Activated CD8-positive, alpha-beta T cell treated with anti-CD3 and anti-CD28 coated beads, Interleukin-2, amount 10 ng/mL, durations not matched to agents 7 days and 5 days (primary cell): ENCODE results near the gene CCDC12. TPM values are rescaled to one million over a fixed set of nuclear protein-coding genes. Genes with fewer than 3 reads are reported as not detected.

Experiments
- ATAC-seq: fragments of 150-1000 bp; cut with Tn5 transposase; one replicate; pipeline ENCODE4 v1.10.0; 2021; ENCODE audit warnings: moderate library complexity
- CTCF ChIA-PET: fragments of 350-600 bp; sonication (Branson Sonifier 250); formaldehyde crosslinking; loops from one replicate; lab custom pipeline; 2021; ENCODE audit warnings: antibody characterized with exemption; lab: Charles Lee
- POLR2A ChIA-PET: fragments of 350-600 bp; sonication (Branson Sonifier 250); formaldehyde crosslinking; loops from one replicate; lab custom pipeline; 2021; ENCODE audit warnings: antibody characterized with exemption; lab: Charles Lee
- DNase-seq: peaks from one replicate; pipeline ENCODE4 v3.0.0-alpha.2; 2020
- H3K27ac Mint-ChIP-seq: one replicate; pipeline ENCODE4 v1.8.0; 2021; ENCODE audit warnings: mild to moderate bottlenecking, mixed read lengths
- H3K27me3 Mint-ChIP-seq: one replicate; pipeline ENCODE4 v1.8.0; 2021; ENCODE audit warnings: low read depth, mixed read lengths
- H3K36me3 Mint-ChIP-seq: one replicate; pipeline ENCODE4 v1.8.0; 2021; ENCODE audit warnings: low read depth, mixed read lengths
- H3K4me1 Mint-ChIP-seq: one replicate; pipeline ENCODE4 v1.8.0; 2021; ENCODE audit warnings: low read depth, mixed read lengths
- H3K4me3 Mint-ChIP-seq: one replicate; pipeline ENCODE4 v1.8.0; 2021; ENCODE audit warnings: mild to moderate bottlenecking, mixed read lengths
- H3K9me3 Mint-ChIP-seq: one replicate; pipeline ENCODE4 v1.8.0; 2022; ENCODE audit warnings: mixed read lengths; ENCODE audit not compliant: insufficient read depth
- total RNA-seq, 2 experiments: library from RNA; stranded (reverse); gene quantifications; one replicate each; pipeline ENCODE4 v1.2.3, GENCODE V29; 2021

CCDC12 gene
- total RNA-seq, 2 experiments from 2014 or later = 59.4 to 62.2 TPM

DNA sequence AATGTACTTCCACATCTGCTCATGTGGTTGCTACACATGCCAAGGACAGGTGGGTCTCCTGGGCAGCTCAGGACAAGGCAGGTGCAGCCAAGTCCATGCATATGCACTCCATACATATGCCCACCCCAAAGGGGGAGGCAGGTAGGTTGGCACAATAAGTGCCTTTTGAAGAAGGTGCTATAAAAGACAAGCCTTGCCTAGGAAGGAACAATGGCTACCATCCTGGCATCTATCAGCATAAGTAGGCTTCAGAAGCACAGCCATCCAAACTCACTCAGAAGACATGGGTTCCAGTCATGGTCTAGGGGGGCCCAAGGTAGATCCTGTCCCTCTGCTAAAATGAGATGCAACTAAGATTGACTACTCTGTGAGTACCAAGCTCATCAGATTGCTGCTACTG, 37.5 kb upstream of the CCDC12 start:
- Mint-ChIP-seq H3K4me3 (no peak overlapping the region), H3K9me3 (no peaks in the 10 kb centered on the region), H3K36me3 (peaks cover 51% of the 10 kb centered on the region), H3K27me3 (no peaks in the 10 kb centered on the region), H3K27ac (peak overlapping the region; percentile 23), H3K4me1 (peaks cover 74% of the 10 kb centered on the region)
- POLR2A ChIA-PET = no interaction called here
- DNase-seq (no peak), ATAC-seq (no peak)
- CTCF ChIA-PET = interaction anchor here (0.9 kb wide), 1 partner anchor 21 kb away, joined by 3 read pairs; no protein-coding TSS in a partner anchor

DNA sequence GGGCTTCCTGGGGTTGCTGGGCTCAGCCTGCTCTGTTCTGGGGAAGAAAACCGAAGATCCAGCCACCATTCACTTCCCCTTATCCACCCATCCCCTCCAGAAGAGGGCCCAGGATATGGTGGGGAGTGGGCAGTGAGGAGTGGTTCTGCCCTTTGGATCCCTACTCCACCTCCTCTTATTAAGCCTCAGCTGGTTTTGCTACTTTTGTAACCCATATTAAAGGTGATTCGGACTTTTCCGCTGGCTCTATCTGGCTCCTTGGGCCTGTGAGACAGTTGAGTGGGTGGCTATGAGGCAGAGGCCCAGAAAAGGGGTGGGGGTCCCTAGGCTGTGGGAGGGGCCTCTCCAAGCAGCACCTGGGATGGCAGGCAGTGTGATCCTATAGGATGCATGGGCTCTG, 36.7 kb upstream of the CCDC12 start:
- DNase-seq (no peak), ATAC-seq (no peak)
- Mint-ChIP-seq H3K27ac (peak overlapping the region; percentile 31), H3K4me1 (peaks cover 70% of the 10 kb centered on the region), H3K27me3 (no peaks in the 10 kb centered on the region), H3K9me3 (no peaks in the 10 kb centered on the region), H3K4me3 (no peak overlapping the region), H3K36me3 (peaks cover 50% of the 10 kb centered on the region)
- ChIA-PET CTCF (interaction anchor here (1.1 kb wide), 1 partner anchor 26 kb away, joined by 4 read pairs; no protein-coding TSS in a partner anchor), POLR2A (no interaction called here)

DNA sequence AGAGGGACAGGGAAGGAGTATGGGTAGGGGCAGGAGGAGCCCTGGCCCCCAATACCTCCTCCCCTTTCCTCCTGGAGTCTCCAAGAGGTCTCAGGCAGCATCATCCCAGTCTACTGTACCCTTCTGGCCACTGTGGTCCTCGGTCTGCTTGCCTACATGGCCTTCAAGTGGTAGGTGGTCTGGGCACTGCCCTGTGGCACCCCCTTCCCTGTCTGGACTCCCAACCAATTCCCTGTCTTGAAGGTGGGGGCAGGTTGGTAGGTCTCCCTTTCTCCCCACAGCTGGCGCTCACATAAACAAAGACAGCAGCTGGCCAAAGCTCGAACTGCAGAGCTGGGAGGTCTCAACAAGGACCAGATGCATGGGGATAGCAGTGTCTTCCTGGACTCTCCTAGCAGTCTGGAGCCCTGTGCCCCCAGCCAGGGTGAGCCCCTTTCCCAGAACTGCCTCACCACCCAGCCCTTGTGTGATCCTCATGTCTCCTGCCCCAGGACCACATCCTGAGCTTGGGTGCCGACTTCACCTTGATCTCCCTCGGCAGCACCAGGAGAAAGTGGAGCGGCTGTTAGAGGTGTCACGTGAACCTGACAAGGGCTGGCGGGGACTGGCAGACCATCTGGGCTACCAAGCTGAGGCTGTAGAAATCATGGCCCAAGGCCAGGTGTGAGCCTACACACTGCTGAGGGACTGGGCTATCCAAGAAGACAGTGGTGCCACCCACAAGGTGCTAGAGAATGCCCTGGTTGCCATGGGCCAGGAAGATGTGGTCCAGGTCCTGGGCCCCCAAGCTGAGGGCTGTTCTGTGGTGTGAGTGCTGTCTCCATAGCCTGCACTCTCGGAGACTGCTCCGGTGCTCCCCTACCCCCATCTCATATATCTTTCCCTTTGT, 36.0 kb upstream of the CCDC12 start:
- ChIA-PET POLR2A (no interaction called here), CTCF (interaction anchor here (1.1 kb wide), 1 partner anchor 25 kb away, joined by 4 read pairs; no protein-coding TSS in a partner anchor)
- Mint-ChIP-seq H3K27me3 (no peaks in the 10 kb centered on the region), H3K36me3 (peaks cover 46% of the 10 kb centered on the region), H3K4me3 (no peak overlapping the region), H3K27ac (peak overlapping the region; percentile 31), H3K9me3 (no peaks in the 10 kb centered on the region), H3K4me1 (peaks cover 67% of the 10 kb centered on the region)
- ATAC-seq (no peak), DNase-seq (no peak)

DNA sequence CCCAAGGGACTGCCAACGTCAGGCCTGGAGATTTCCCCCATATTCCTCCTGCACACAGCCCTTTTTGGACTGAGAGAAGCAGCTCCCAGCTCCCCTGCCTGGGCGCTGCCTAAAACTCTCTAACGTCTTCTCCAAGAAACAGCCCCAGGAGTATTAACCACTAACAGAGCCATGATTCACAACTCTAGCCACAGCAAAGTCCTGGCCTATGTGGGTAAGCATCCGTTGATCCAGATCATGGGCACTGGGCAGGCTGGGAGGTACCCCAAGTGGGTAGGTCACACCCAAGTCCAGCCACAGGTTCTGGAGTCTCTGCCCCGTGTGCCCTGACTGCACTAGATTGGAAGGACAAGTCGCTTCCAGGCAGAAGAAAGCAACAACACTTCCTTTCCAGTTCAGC, 34.8 kb upstream of the CCDC12 start:
- H3K4me1 Mint-ChIP-seq = peaks cover 54% of the 10 kb centered on the region
- no peak overlapping the region for H3K4me3 Mint-ChIP-seq
- peaks cover 46% of the 10 kb centered on the region for H3K36me3 Mint-ChIP-seq
- H3K9me3 Mint-ChIP-seq = no peaks in the 10 kb centered on the region
- no peaks in the 10 kb centered on the region for H3K27me3 Mint-ChIP-seq
- ATAC-seq (no peak), DNase-seq (no peak)
- POLR2A ChIA-PET = interaction anchor here (0.6 to 1.3 kb wide), 2 partner anchors 13 to 31 kb away, joined by 3 read pairs; no protein-coding TSS in a partner anchor
- CTCF ChIA-PET = no interaction called here
- H3K27ac Mint-ChIP-seq = no peak overlapping the region

DNA sequence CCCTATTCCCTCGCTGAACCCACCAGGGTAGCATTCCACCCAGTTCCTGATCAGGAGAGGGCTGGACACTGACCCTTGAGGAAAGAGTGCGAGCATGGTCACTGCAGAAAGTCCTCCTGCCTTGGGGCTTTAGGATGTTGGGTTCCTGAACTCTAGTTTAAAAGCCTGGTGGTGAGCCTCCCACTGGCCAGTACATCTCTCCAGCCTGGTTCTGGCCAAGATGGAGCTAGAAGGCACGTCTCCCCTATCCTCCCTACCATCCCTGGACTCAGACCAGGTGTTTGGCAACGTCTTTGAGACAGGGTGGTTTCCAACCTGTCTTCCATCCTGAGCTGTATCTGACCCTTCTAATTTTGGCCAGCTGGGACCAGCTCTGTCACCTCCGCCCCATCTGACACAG, 34.4 kb upstream of the CCDC12 start:
- ChIA-PET CTCF (interaction anchor here (0.7 to 0.9 kb wide), 2 partner anchors 12 to 13 kb away, joined by 3 read pairs; no protein-coding TSS in a partner anchor), POLR2A (interaction anchor here (0.6 to 1.3 kb wide), 2 partner anchors 13 to 31 kb away, joined by 3 read pairs; no protein-coding TSS in a partner anchor)
- Mint-ChIP-seq H3K27ac (peak overlapping the region; percentile 51), H3K9me3 (no peaks in the 10 kb centered on the region), H3K27me3 (no peaks in the 10 kb centered on the region), H3K36me3 (peaks cover 48% of the 10 kb centered on the region), H3K4me3 (no peak overlapping the region), H3K4me1 (peaks cover 50% of the 10 kb centered on the region)
- ATAC-seq = no peak
- no peak for DNase-seq

DNA sequence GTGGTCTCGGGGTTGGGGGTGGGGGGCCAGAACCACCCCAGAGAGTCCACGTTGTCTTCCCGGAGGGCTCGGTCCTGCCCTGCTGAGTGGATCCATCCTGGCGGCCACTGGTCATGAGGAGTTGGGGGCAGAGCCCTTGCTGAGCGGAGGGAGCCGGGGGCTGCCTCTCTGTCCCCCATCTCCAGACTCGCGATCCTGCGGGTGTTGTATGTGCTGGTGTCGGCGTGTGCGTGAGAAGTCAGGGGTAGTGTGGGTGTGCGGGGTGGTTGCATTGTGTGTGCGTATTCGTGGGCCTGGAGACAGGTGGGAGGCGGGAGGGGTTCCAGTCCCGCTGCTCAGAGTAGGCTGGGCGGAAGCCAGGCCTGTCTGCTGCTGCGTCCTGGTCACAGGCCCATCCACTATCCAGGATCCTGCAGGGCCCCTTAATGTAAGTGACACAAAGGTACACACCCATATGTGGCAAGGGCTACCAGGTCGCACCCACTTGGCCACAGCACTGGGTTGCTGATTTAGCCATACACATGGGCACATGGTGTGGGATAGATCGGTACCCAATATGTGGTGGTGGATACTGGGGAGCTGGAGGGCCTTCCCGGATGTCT, 33.7 kb upstream of the CCDC12 start:
- Mint-ChIP-seq H3K4me3 (peak overlapping the region; percentile 57), H3K9me3 (no peaks in the 10 kb centered on the region), H3K27ac (peak overlapping the region; percentile 75), H3K27me3 (no peaks in the 10 kb centered on the region), H3K4me1 (peaks cover 45% of the 10 kb centered on the region), H3K36me3 (peaks cover 52% of the 10 kb centered on the region)
- CTCF ChIA-PET = interaction anchor here (0.6 to 0.9 kb wide), 4 partner anchors 11 to 1220 kb away, joined by 3 to 4 read pairs (median 3); no protein-coding TSS in a partner anchor
- no peak for ATAC-seq
- POLR2A ChIA-PET = interaction anchor here (0.8 kb wide), 1 partner anchor 26 kb away, joined by 3 read pairs; no protein-coding TSS in a partner anchor
- DNase-seq = no peak

DNA sequence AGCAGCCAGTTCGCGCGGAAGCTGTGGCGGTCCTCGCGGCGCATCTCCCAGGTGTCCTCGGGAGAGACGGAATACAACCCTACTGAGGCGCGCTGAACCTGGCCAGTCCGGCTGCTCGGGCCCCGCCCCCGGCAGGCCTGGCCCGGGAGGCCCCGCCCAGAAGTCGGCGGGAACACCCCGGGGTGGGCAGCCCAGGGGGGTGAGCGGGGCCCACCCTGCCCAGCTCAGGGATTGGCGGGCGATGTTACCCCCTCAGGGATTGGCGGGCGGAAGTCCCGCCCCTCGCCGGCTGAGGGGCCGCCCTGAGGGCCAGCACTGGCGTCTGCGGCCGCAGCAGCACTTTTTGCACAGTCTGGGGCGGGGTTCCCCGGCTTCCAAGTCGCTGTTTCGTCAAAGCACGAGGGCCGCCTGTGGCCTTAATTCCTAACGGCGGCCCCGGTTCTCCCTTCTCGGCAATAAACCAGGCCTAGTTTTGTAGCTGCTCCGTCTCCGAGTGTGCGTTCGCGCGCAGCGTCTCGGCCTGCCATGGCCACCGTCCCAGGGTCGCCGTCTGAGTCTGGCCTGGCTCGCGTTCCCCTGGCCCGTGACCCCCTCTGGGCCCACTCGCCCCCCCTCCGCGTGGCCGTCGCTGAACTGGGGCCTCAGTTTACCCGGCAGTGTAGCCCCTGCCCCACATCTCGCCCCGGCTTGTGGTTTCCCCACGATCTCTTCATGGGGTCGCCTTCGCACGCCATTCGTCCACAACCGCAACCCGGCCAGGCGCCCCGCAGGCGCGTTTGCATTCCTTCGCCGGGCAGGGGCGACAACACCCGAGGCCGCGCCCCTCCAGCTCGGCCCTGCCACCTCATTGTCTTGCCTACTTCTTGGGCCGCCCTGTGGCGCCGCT, 32.9 kb upstream of the CCDC12 start:
- H3K4me1 Mint-ChIP-seq = peaks cover 39% of the 10 kb centered on the region
- H3K36me3 Mint-ChIP-seq = peaks cover 52% of the 10 kb centered on the region
- ChIA-PET CTCF (interaction anchor here (0.6 to 1.0 kb wide), 3 partner anchors 11 to 1220 kb away, joined by 3 to 5 read pairs (median 4); no protein-coding TSS in a partner anchor), POLR2A (interaction anchor here (0.5 to 1.4 kb wide), 4 partner anchors 21 to 1896 kb away, joined by 3 to 4 read pairs (median 3); partner anchors contain the start of gene NBEAL2)
- no peaks in the 10 kb centered on the region for H3K9me3 Mint-ChIP-seq
- H3K27ac Mint-ChIP-seq = peak overlapping the region; percentile 75
- ATAC-seq (peak; percentile 89), DNase-seq (peak; percentile 85)
- peak overlapping the region; percentile 57 for H3K4me3 Mint-ChIP-seq
- no peaks in the 10 kb centered on the region for H3K27me3 Mint-ChIP-seq

DNA sequence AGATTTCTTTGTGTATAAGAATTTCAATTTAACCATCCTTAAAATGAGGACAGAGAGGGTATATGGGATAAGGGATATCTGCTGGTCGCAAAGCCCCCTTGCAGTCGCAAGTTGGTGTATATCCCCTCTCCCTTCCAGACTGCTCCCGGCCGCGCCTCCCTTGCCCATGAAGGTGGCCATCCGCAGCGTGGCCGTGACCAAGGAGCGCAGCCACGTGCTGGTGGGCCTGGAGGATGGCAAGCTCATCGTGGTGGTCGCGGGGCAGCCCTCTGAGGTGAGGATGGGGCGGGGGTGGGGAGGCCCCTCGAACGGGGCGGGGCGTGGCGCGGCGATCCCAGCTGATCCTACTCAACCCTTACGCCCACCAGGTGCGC, 32.3 kb upstream of the CCDC12 start:
- Mint-ChIP-seq H3K4me1 (peaks cover 36% of the 10 kb centered on the region), H3K9me3 (no peaks in the 10 kb centered on the region), H3K27me3 (no peaks in the 10 kb centered on the region), H3K36me3 (peaks cover 49% of the 10 kb centered on the region), H3K4me3 (peak overlapping the region; percentile 23), H3K27ac (no peak overlapping the region)
- ChIA-PET POLR2A (interaction anchor here (0.5 to 1.4 kb wide), 3 partner anchors 22 to 1895 kb away, joined by 3 to 4 read pairs (median 3); partner anchors contain the start of gene NBEAL2), CTCF (interaction anchor here (1.0 kb wide), 1 partner anchor 10 kb away, joined by 5 read pairs; no protein-coding TSS in a partner anchor)
- DNase-seq (no peak), ATAC-seq (no peak)

DNA sequence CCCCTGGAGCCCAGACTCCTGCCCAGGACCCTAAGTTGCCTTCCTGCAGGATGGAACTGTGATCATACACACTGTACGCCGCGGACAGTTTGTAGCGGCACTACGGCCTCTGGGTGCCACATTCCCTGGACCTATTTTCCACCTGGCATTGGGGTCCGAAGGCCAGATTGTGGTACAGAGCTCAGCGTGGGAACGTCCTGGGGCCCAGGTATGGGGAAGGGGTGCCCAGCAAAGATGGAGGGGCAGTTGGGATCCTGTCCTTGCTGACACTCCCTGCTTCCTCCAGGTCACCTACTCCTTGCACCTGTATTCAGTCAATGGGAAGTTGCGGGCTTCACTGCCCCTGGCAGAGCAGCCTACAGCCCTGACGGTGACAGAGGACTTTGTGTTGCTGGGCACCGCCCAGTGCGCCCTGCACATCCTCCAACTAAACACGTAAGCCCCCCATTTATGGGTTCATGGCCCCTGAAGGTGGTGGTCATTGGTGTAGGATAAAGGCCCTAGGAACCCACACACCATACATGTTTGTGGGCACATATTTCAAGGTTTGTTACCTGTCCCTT, 31.8 kb upstream of the CCDC12 start:
- ATAC-seq (no peak), DNase-seq (no peak)
- peaks cover 35% of the 10 kb centered on the region for H3K4me1 Mint-ChIP-seq
- no peak overlapping the region for H3K27ac Mint-ChIP-seq
- no peaks in the 10 kb centered on the region for H3K9me3 Mint-ChIP-seq
- H3K4me3 Mint-ChIP-seq = peak overlapping the region; percentile 23
- CTCF ChIA-PET = no interaction called here
- POLR2A ChIA-PET = interaction anchor here (1.1 to 1.4 kb wide), 2 partner anchors 12 to 29 kb away, joined by 4 read pairs; partner anchors contain the start of gene NBEAL2
- no peaks in the 10 kb centered on the region for H3K27me3 Mint-ChIP-seq
- peaks cover 53% of the 10 kb centered on the region for H3K36me3 Mint-ChIP-seq

DNA sequence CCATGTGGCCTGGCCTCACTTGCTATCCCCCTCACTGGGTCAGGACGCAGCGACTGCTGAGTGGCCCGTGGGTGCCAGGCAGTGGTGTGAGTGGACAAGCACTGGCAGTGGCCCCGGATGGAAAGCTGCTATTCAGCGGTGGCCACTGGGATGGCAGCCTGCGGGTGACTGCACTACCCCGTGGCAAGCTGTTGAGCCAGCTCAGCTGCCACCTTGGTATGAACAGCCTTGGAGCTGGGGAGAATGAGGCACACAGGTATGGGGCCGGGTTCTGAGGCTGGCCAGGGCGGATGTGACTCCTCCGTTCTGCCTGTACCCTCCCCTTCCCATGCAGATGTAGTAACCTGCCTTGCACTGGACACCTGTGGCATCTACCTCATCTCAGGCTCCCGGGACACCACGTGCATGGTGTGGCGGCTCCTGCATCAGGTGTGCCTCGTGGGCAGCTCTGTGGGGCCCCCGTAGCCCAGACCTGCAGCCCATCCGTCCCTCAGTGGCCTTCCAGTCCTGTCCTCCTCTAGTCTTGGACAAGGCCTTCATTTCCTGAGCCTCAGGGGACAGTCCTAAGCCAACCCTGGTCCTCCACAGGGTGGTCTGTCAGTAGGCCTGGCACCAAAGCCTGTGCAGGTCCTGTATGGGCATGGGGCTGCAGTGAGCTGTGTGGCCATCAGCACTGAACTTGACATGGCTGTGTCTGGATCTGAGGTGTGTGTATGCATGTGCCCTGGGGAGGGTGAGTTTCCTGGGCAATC, 31.1 kb upstream of the CCDC12 start:
- H3K9me3 Mint-ChIP-seq = no peaks in the 10 kb centered on the region
- no peak overlapping the region for H3K4me3 Mint-ChIP-seq
- ATAC-seq (no peak), DNase-seq (no peak)
- CTCF ChIA-PET = no interaction called here
- peaks cover 57% of the 10 kb centered on the region for H3K36me3 Mint-ChIP-seq
- H3K4me1 Mint-ChIP-seq = peaks cover 32% of the 10 kb centered on the region
- H3K27ac Mint-ChIP-seq = no peak overlapping the region
- no peaks in the 10 kb centered on the region for H3K27me3 Mint-ChIP-seq
- POLR2A ChIA-PET = interaction anchor here (1.1 to 1.9 kb wide), 2 partner anchors 11 to 16 kb away, joined by 4 read pairs; no protein-coding TSS in a partner anchor
